Stomach (tissue), 4 donors: ENCODE data around the gene PLRG1.

ENCODE experiments used
- CTCF ChIP-seq, 7 experiments: fragments of 450-650 bp in 4 of 7; fragments of 200-600 bp in 3 of 7; sonication (generic) in 3 of 7; IDR thresholded peaks; one replicate each; pipeline ENCODE4 v1.5.1; 2016 to 2019; ENCODE audit warnings: antibody characterized with exemption in 7 of 7, control low read depth in 2 of 7, mild to moderate bottlenecking in 1 of 7
- POLR2AphosphoS5 ChIP-seq, 3 donors: sonication (generic); formaldehyde crosslinking; IDR thresholded peaks; one replicate each; pipeline ENCODE4 v1.6.1; 2016; ENCODE audit warnings: antibody characterized with exemption in 3 of 3

DNA sequence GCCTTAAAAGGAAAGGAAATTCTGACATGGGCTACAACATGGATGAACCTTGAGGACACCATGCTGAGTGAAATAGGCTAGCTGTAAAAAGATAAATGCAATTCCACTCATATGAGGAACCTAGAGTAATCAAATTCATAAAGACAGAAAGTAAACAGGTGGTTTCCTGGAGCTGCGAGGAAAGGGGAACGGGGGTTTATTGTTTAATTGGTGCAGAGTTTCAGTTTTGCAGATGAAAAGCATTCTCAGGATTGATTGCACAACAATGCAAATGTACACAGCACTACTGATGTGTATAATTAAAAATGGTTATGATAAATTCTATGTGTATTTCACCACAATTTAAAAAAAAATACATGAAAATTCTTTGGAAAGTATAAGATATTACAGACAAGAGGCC lies 24.0 kb downstream of the PLRG1 start:
- TF ChIP-seq POLR2AphosphoS5 (IDR thresholded peaks at IDR 0.05) (no peak), CTCF (IDR thresholded peaks at IDR 0.05) (no peak)
